ENCODE measurements around the gene ETV4.

DNA sequence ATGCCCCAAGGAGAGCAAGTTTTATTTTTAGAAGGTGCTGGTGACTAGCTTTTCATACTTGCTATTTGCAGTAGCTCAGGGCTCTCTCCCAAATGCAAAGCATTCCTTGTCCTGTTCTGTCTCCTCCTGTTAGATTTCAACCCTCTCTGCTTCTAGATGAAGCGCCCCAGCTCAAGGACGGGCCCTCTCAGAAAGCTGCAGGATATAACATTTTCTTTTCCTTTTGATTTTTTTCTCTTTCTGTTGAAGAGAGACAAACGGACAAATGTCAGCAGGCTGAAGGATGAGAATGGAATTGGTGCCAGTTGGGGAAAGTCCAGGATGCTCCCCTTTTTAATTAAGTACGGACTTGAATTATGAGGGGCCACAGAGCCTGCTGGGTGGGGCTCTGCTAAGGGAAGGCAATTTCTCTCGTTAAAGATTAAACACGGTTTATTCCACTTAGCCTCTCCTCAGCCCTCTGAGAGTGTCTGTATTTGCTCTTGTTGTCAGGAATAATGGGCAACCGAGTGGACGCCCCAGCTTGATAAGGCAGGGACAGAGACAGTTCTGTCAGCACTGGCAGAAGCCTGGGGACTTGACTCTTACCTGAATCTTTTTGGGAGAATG, 6.2 kb upstream of the ETV4 start:
- TF ChIP-seq, protein P1, sequence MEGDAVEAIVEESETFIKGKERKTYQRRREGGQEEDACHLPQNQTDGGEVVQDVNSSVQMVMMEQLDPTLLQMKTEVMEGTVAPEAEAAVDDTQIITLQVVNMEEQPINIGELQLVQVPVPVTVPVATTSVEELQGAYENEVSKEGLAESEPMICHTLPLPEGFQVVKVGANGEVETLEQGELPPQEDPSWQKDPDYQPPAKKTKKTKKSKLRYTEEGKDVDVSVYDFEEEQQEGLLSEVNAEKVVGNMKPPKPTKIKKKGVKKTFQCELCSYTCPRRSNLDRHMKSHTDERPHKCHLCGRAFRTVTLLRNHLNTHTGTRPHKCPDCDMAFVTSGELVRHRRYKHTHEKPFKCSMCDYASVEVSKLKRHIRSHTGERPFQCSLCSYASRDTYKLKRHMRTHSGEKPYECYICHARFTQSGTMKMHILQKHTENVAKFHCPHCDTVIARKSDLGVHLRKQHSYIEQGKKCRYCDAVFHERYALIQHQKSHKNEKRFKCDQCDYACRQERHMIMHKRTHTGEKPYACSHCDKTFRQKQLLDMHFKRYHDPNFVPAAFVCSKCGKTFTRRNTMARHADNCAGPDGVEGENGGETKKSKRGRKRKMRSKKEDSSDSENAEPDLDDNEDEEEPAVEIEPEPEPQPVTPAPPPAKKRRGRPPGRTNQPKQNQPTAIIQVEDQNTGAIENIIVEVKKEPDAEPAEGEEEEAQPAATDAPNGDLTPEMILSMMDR (conservative IDR thresholded peaks at IDR 0.05 in 1 of 2, IDR thresholded peaks at IDR 0.05 in 1 of 2; ENCODE audit: low read depth in 1 of 2, low read length in 2 of 2), result no peak
- no peak for TF ChIP-seq EZH2 (IDR thresholded peaks at IDR 0.05; ENCODE audit: low read length, missing control alignments)

Data from fibroblast of lung (primary cell).